Testis (tissue), 3 donors: ENCODE data around the gene PRR5L. TPM values are rescaled to one million over a fixed set of nuclear protein-coding genes. Genes with fewer than 3 reads are reported as not detected.

Source experiments
- DNase-seq: peaks from one replicate; pipeline ENCODE4 v3.0.0-alpha.2; 2019
- H3K27ac ChIP-seq, 2 donors: fragments of 200-600 bp; sonication (generic); one replicate each; pipeline ENCODE4 v1.5.1; 2019
- H3K27me3 ChIP-seq: fragments of 200-600 bp; sonication (generic); one replicate; pipeline ENCODE4 v1.5.1; 2019
- H3K36me3 ChIP-seq: fragments of 200-600 bp; sonication (generic); one replicate; pipeline ENCODE4 v1.5.1; 2017; ENCODE audit warnings: low read depth; ENCODE audit errors: missing control alignments
- H3K4me1 ChIP-seq: fragments of 200-600 bp; sonication (generic); one replicate; pipeline ENCODE4 v1.5.1; 2019
- H3K4me3 ChIP-seq, 2 donors: fragments of 200-600 bp; sonication (generic); one replicate each; pipeline ENCODE4 v1.5.1; 2017 to 2019
- H3K9me3 ChIP-seq: fragments of 200-600 bp; sonication (generic); one replicate; pipeline ENCODE4 v1.5.1; 2017
- POLR2A ChIP-seq: fragments of 450-650 bp; IDR thresholded peaks from one replicate; pipeline ENCODE4 v1.6.1; 2017; ENCODE audit warnings: antibody characterized with exemption, mild to moderate bottlenecking, moderate library complexity
- WGBS, 2 donors: methylation state at CpG; one replicate each; pipeline ENCODE4 v1.1.5; 2018; 5-methylcytosine and 5-hydroxymethylcytosine counted together
- intact Hi-C: fragments of 100-400 bp; cut with DNase I; formaldehyde crosslinking; loops from one replicate; pipeline ENCODE4 v1.15.1; 2023; ENCODE audit warnings: low total_unique reads
- polyA plus RNA-seq: library from polyadenylated mRNA; stranded (reverse); fragments of 350-450 nt; fragmentation: Illumina TruSeq; extraction: RNeasy Lipid Tissue Mini Kit (QIAGEN cat#74804); gene quantifications from one replicate; pipeline ENCODE4 v1.2.3, GENCODE V29; 2014; ENCODE audit warnings: low read depth, low replicate concordance; ENCODE audit not compliant: insufficient read depth
- total RNA-seq, 2 donors: library from RNA; depleted of rRNA; stranded (reverse); fragments of >200 nt; gene quantifications; one replicate each; pipeline ENCODE4 v1.2.3, GENCODE V29; 2016
- TF ChIP-seq, protein P1 (sequence below), 3 experiments: fragments of 450-650 bp in 2 of 3; fragments of 200-600 bp in 1 of 3; sonication (generic) in 1 of 3; IDR thresholded peaks; one replicate each; pipeline ENCODE4 v1.5.1; 2016 to 2019; ENCODE audit warnings: antibody characterized with exemption in 3 of 3, mild to moderate bottlenecking in 2 of 3, moderate library complexity in 1 of 3

PRR5L gene
- total and polyA plus RNA-seq, 3 donors from 2014 or later: 8.1 to 15.4 (median 14.7) TPM

DNA sequence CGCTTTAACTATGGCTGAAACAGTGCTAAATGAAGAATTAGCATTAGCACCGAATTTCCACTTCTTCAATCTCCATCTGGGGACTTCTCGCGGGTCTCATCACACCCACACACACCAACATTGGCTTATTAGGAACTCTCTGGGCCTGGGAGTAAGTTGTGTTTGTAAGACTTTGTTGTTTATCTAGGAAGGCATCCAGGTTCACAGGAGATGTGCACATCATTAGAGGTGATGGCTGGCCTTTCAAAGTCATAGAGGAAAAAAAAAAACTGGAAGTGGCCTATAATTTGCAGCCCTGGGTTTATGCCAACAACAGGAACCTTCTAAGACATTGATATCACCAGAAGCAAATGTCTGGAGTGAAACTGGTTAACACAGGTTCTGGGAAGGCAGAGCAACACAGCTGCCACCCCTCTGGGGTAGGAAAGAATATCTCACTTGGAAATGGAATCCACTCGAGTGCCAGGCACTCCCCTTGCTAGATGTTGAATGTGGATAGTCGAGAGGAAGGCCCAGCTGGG is 129.5 kb downstream of the PRR5L start:
- intact Hi-C loops: no loop called here
- Histone ChIP-seq H3K27me3 (no peaks in the 10 kb centered on the region), H3K36me3 (no peaks in the 10 kb centered on the region), H3K4me3 (no peak overlapping the region), H3K27ac (no peak overlapping the region), H3K9me3 (no peaks in the 10 kb centered on the region), H3K4me1 (peaks cover 13% of the 10 kb centered on the region)
- TF ChIP-seq POLR2A: no peak
- TF ChIP-seq, protein P1, sequence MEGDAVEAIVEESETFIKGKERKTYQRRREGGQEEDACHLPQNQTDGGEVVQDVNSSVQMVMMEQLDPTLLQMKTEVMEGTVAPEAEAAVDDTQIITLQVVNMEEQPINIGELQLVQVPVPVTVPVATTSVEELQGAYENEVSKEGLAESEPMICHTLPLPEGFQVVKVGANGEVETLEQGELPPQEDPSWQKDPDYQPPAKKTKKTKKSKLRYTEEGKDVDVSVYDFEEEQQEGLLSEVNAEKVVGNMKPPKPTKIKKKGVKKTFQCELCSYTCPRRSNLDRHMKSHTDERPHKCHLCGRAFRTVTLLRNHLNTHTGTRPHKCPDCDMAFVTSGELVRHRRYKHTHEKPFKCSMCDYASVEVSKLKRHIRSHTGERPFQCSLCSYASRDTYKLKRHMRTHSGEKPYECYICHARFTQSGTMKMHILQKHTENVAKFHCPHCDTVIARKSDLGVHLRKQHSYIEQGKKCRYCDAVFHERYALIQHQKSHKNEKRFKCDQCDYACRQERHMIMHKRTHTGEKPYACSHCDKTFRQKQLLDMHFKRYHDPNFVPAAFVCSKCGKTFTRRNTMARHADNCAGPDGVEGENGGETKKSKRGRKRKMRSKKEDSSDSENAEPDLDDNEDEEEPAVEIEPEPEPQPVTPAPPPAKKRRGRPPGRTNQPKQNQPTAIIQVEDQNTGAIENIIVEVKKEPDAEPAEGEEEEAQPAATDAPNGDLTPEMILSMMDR (IDR thresholded peaks at IDR 0.05): no peak
- WGBS, 2 donors: 58 to 65% methylated on average over 6 of the region's 6 CpGs
- no peak for DNase-seq

DNA sequence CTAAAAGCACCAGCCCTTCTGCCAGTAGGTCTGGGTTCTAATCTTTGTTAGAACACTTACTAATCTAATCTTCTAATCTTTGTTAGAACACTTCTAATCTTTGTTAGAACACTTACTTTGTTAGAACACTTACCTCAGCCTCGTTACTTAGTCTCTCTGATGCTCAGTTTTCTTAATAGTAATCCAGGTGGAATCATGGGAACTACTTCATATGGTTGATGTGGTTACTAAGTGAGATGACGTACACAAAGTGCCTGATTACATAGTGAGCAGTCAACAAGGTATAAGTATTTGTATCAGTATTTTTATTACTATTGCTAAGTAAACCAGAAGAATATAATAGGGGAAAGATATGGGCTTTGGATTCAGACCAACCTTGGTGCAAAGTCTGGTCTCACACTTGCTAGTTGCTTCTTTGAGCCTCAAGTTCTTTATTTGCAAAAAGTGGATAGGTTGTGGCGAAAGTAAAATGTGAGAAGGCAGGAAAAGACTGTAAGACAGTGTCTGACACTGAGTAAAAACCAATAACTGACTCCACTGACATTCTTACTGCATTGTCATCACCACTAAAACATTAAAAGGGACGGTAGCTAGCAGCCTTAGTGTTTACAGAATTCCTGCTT is 130.2 kb downstream of the PRR5L start:
- H3K4me3 ChIP-seq: no peak overlapping the region
- no peak overlapping the region for H3K27ac ChIP-seq
- no peaks in the 10 kb centered on the region for H3K27me3 ChIP-seq
- no peaks in the 10 kb centered on the region for H3K9me3 ChIP-seq
- peaks cover 9% of the 10 kb centered on the region for H3K4me1 ChIP-seq
- no peaks in the 10 kb centered on the region for H3K36me3 ChIP-seq
- intact Hi-C loops: no loop called here
- 81 to 87% methylated on average over 4 of the region's 4 CpGs for WGBS, 2 donors
- no peak for DNase-seq
- no peak for TF ChIP-seq POLR2A
- TF ChIP-seq, protein P1 (IDR thresholded peaks at IDR 0.05): no peak

DNA sequence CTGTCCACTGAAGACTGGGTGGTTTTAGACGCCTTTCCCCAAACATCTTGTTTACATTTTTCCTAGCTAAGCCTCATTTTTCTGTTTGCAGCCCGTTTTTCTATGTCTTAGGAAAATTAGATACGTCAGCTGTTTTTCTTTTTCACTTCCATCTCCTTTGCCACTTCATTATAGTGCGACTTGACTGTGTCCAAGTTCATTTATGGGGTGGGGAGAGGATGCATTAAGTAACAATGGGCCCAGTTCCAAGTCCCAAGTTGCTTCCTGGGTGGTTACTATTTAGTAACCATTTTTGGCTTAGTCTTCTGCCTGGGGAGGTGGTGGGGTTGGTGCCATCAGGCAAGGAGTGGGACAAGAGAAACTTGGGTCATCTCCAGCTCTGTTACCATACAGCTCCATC is 131.0 kb downstream of the PRR5L start:
- WGBS, 2 donors: 84% methylated on average over 4 of the region's 4 CpGs
- H3K27me3 ChIP-seq: no peaks in the 10 kb centered on the region
- H3K36me3 ChIP-seq: no peaks in the 10 kb centered on the region
- TF ChIP-seq, protein P1 (IDR thresholded peaks at IDR 0.05): no peak
- TF ChIP-seq POLR2A: no peak
- no peaks in the 10 kb centered on the region for H3K9me3 ChIP-seq
- intact Hi-C loops: no loop called here
- H3K4me3 ChIP-seq: no peak overlapping the region
- H3K27ac ChIP-seq: no peak overlapping the region
- H3K4me1 ChIP-seq: peaks cover 8% of the 10 kb centered on the region
- DNase-seq: no peak

DNA sequence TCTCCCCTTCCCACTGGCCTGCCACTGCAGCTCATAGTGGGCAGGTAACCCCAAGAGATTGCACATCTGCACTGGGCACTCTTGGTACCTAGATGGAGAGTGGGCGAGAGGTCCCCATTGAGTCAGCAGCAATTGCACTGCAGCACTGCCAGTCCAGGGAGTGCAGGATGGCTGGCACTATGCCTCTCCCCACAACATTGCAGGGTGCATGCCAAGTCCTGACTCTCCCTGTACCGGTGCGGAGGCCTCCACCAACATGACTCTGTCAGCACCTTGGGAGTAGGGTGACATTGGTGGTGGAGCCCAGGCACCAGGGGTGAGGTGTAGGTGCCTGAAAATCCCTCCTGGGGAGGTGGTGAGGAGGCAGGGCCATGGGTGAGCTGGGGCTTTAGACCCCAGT is 131.8 kb downstream of the PRR5L start:
- no peaks in the 10 kb centered on the region for H3K27me3 ChIP-seq
- no peak overlapping the region for H3K4me3 ChIP-seq
- 91 to 100% methylated on average over 1 to 3 of the region's 3 CpGs for WGBS, 2 donors
- no peak for TF ChIP-seq POLR2A
- TF ChIP-seq, protein P1 (IDR thresholded peaks at IDR 0.05): no peak
- H3K9me3 ChIP-seq: no peaks in the 10 kb centered on the region
- H3K36me3 ChIP-seq: no peaks in the 10 kb centered on the region
- DNase-seq: no peak
- peaks cover 8% of the 10 kb centered on the region for H3K4me1 ChIP-seq
- H3K27ac ChIP-seq: no peak overlapping the region
- intact Hi-C loops: no loop called here
